Astrocyte of the cerebellum (primary cell): ENCODE measurements around the gene BLOC1S2.
A peak's percentile ranks its signal among the peaks of the same experiment; 100 is the strongest.
"Not testable (repeated sequence)": the region's sequence is repeated elsewhere in the genome, so short reads cannot be mapped to it uniquely, and the experiment has no call there.

Source experiments
- DNase-seq: peaks from one replicate; pipeline ENCODE4 v3.0.0-alpha.2; 2011; ENCODE audit warnings: low read depth
- H3K4me3 ChIP-seq: 2 replicates; pipeline ENCODE4 v1.5.1; 2011; ENCODE audit warnings: mild to moderate bottlenecking, low read depth, low read length, moderate library complexity
- CTCF ChIP-seq: IDR thresholded peaks from 2 replicates; pipeline ENCODE4 v1.5.1; 2012; ENCODE audit warnings: low read length, low read depth, moderate library complexity, mild to moderate bottlenecking; ENCODE audit errors: missing control alignments
- in situ Hi-C: cut with HindIII; loops from 2 replicates; pipeline ENCODE4 v1.10.0; 2017; ENCODE audit warnings: low sequenced_read_pairs

BLOC1S2 gene

GRCh38 chr10:100311298-100311697, 24.8 kb upstream of the BLOC1S2 start:
- no peak for DNase-seq
- H3K4me3 ChIP-seq: no peak overlapping the region
- in situ Hi-C loops: no loop called here
- no peak for TF ChIP-seq CTCF

GRCh38 chr10:100307684-100308083, 21.2 kb upstream of the BLOC1S2 start:
- no peak for DNase-seq
- no peak for TF ChIP-seq CTCF
- H3K4me3 ChIP-seq: no peak overlapping the region
- in situ Hi-C loops: no loop called here

- H3K4me3 ChIP-seq: no peak overlapping the region
- in situ Hi-C loops: no loop called here
- DNase-seq: no peak
- no peak for TF ChIP-seq CTCF
Measured at GRCh38 chr10:100306861-100307260, 20.4 kb upstream of the BLOC1S2 start.

GRCh38 chr10:100304414-100304813, 17.9 kb upstream of the BLOC1S2 start:
- DNase-seq: no peak
- H3K4me3 ChIP-seq: no peak overlapping the region
- in situ Hi-C loops: no loop called here
- TF ChIP-seq CTCF: no peak

- in situ Hi-C loops: no loop called here
- no peak for DNase-seq
- H3K4me3 ChIP-seq: no peak overlapping the region
- peak; percentile 66 for TF ChIP-seq CTCF
Measured at GRCh38 chr10:100303724-100304319, 17.3 kb upstream of the BLOC1S2 start.

- in situ Hi-C loops, H3K4me3 ChIP-seq, DNase-seq: not testable (repeated sequence)
Measured at GRCh38 chr10:100301123-100301522, 14.6 kb upstream of the BLOC1S2 start.

- no peak for DNase-seq
- in situ Hi-C loops: no loop called here
- TF ChIP-seq CTCF: no peak
- H3K4me3 ChIP-seq: no peak overlapping the region
Measured at GRCh38 chr10:100297242-100297641, 10.8 kb upstream of the BLOC1S2 start.
